Mesothelial cell of epicardium (in vitro differentiated cells): ENCODE measurements around the gene TTLL11. TPM values are rescaled to one million over a fixed set of nuclear protein-coding genes. Genes with fewer than 3 reads are reported as not detected.

Experiments used
- DNase-seq, 2 experiments: peaks; one replicate each; pipeline ENCODE4 v3.0.0; 2021; ENCODE audit warnings: low spot score in 2 of 2; ENCODE audit not compliant: unreplicated experiment in 2 of 2
- H3K27ac Mint-ChIP-seq: 2 replicates; pipeline ENCODE4 v1.8.0; 2021; ENCODE audit warnings: mixed read lengths
- H3K27me3 Mint-ChIP-seq: 2 replicates; pipeline ENCODE4 v1.8.0; 2021; ENCODE audit warnings: low read depth, mixed read lengths
- H3K36me3 Mint-ChIP-seq: 2 replicates; pipeline ENCODE4 v1.8.0; 2021; ENCODE audit warnings: mixed read lengths
- H3K4me1 Mint-ChIP-seq: 2 replicates; pipeline ENCODE4 v1.8.0; 2021; ENCODE audit warnings: mixed read lengths
- H3K4me3 Mint-ChIP-seq: 2 replicates; pipeline ENCODE4 v1.8.0; 2021; ENCODE audit warnings: mild to moderate bottlenecking, moderate library complexity, mixed read lengths
- H3K9me3 Mint-ChIP-seq: 2 replicates; pipeline ENCODE4 v1.8.0; 2021; ENCODE audit warnings: mixed read lengths
- total RNA-seq: library from RNA; stranded (reverse); gene quantifications from 3 replicates; pipeline ENCODE4 v1.2.1, GENCODE V29; 2021
- TF ChIP-seq, protein P1 (sequence below): fragments of 200-600 bp; sonication (generic); IDR thresholded peaks from one replicate; pipeline ENCODE4 v1.5.0; 2021; ENCODE audit warnings: antibody characterized with exemption; ENCODE audit not compliant: unreplicated experiment

TTLL11 gene
- total RNA-seq, 1 donor from 2014 or later, result 4.8 TPM

GRCh38 chr9:122016309-122016708, 76.8 kb downstream of the TTLL11 start:
- H3K9me3 Mint-ChIP-seq, result no peaks in the 10 kb centered on the region
- DNase-seq, result no peak
- no peak overlapping the region for H3K4me3 Mint-ChIP-seq
- no peaks in the 10 kb centered on the region for H3K4me1 Mint-ChIP-seq
- H3K27me3 Mint-ChIP-seq, result peaks cover 18% of the 10 kb centered on the region
- H3K36me3 Mint-ChIP-seq, result no peaks in the 10 kb centered on the region
- TF ChIP-seq, protein P1, sequence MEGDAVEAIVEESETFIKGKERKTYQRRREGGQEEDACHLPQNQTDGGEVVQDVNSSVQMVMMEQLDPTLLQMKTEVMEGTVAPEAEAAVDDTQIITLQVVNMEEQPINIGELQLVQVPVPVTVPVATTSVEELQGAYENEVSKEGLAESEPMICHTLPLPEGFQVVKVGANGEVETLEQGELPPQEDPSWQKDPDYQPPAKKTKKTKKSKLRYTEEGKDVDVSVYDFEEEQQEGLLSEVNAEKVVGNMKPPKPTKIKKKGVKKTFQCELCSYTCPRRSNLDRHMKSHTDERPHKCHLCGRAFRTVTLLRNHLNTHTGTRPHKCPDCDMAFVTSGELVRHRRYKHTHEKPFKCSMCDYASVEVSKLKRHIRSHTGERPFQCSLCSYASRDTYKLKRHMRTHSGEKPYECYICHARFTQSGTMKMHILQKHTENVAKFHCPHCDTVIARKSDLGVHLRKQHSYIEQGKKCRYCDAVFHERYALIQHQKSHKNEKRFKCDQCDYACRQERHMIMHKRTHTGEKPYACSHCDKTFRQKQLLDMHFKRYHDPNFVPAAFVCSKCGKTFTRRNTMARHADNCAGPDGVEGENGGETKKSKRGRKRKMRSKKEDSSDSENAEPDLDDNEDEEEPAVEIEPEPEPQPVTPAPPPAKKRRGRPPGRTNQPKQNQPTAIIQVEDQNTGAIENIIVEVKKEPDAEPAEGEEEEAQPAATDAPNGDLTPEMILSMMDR, result no peak
- H3K27ac Mint-ChIP-seq, result no peak overlapping the region

DNA sequence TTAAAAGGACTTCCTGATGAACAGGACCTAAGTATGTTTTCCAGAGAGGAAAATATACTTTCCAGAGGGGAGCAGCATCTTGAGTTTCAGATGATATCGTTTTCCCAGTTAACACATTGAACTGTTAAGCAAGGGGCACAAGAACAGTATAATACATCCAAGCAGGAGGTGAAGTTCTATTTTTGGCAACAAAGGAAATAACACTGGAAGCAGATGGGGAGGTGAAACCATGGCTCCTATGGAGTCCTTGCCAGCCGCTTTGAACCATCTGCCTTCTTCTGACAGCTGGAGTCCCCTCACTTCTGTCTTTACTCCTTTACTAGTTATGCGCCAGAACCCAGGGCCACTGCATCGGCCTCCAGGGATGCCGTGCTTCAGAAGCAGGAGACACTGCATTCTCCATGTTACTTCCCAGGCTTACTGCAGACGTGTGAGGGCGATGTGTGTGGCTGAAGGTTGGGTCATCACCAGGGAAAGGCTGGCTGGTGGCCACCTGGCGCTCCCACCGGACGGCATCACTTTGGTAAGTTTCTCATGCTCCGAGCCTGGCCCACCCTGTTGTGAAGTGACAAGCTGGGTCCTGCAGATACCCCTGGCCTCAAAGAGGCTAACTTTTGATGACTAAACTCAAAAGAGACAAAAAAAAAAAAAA, 77.8 kb downstream of the TTLL11 start:
- Mint-ChIP-seq H3K36me3 (no peaks in the 10 kb centered on the region), H3K27me3 (peaks cover 18% of the 10 kb centered on the region), H3K9me3 (no peaks in the 10 kb centered on the region), H3K4me3 (no peak overlapping the region), H3K27ac (no peak overlapping the region), H3K4me1 (no peaks in the 10 kb centered on the region)
- no peak for DNase-seq
- TF ChIP-seq, protein P1, result no peak

DNA sequence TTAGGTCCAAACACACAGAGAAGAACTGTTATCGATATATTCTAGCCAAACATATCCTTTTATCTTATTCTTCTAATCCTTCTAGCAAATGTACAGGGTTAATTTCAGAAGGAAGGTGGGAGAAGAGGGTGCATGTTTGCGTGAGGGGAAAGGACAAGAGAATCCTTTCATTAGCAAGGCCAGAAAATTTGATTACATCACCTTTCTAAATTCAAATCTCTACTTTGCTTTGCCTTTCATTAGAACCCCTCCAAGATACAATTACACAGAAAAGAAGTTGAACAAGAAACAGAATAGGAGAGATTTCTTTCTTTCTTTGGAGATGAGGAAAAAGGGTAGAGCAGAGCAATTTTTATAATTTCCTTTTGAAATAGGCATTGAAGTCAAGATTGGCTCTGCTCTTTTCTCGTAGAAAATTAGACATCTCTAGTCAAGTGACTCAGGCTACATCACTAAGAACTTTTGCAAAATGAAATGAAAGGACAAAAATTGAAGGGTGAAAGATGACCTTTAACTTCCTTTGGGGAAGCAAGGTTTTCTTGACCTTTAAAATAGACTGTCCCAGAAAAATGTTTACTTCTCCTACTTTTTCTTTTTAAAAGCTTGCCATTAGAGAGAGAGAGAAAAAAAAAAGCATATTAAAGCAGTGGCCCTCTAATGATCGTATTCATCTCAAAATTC, 81.2 kb downstream of the TTLL11 start:
- Mint-ChIP-seq H3K27me3 (peaks cover 15% of the 10 kb centered on the region), H3K27ac (no peak overlapping the region), H3K9me3 (no peaks in the 10 kb centered on the region), H3K36me3 (no peaks in the 10 kb centered on the region), H3K4me1 (no peaks in the 10 kb centered on the region), H3K4me3 (no peak overlapping the region)
- no peak for DNase-seq
- TF ChIP-seq, protein P1, result no peak

GRCh38 chr9:122008559-122008958, 84.5 kb downstream of the TTLL11 start:
- no peak for DNase-seq
- H3K4me3 Mint-ChIP-seq, result no peak overlapping the region
- H3K4me1 Mint-ChIP-seq, result no peaks in the 10 kb centered on the region
- H3K27ac Mint-ChIP-seq, result no peak overlapping the region
- TF ChIP-seq, protein P1, result no peak
- H3K9me3 Mint-ChIP-seq, result no peaks in the 10 kb centered on the region
- no peaks in the 10 kb centered on the region for H3K36me3 Mint-ChIP-seq
- peaks cover 9% of the 10 kb centered on the region for H3K27me3 Mint-ChIP-seq

DNA sequence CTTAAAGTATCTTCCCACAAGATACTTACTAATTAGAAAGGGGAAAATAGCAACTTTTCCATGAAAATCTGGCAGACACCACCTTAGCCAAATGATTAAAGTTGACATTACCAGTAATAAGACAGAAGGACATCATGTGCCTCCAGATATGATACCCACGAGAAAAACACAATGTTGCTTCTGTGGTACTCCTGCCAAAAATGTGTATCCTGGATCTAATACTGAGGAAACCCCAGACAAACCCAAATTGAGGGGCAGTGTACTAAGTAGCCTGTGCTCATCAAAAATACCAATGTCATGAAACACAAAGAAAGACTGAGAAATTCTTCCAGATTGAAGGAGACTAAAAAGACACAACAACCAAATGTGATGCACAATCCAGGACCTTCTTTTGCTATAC, 85.3 kb downstream of the TTLL11 start:
- TF ChIP-seq, protein P1, result no peak
- Mint-ChIP-seq H3K9me3 (no peaks in the 10 kb centered on the region), H3K4me3 (no peak overlapping the region), H3K27me3 (peaks cover 9% of the 10 kb centered on the region), H3K27ac (no peak overlapping the region), H3K36me3 (no peaks in the 10 kb centered on the region), H3K4me1 (no peaks in the 10 kb centered on the region)
- no peak for DNase-seq
